HG03103 (cell line): ENCODE data around the gene KRTAP5-2.

Experiments
- ATAC-seq: cut with Tn5 transposase; IDR thresholded peaks from one replicate; pipeline ENCODE4 v1.9.1; 2021; ENCODE audit warnings: low read depth; ENCODE audit not compliant: unreplicated experiment

KRTAP5-2 gene

DNA sequence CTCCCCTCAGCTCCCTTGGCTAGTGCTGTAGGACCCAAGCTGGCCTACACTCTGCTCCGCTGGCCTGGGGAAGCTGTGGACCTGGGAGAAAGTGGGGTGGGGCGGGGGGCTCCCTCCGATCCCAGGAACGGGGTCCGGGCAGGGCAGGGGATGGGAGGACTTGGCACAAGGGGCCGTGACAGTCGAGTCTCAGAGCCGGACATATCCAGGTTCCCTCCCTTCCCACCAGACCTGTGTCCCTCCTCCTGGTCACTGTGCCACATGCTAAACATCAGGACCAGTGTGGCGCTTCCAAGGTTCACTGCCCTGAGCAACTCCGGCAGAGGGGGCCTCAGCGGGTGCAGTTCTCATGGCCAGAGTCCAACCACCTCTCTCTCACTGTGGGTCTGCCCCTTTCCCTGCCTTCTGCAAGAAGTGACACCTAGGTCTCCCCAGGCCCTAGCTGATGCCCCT lies 28.1 kb downstream of the KRTAP5-2 start:
- no peak for ATAC-seq

DNA sequence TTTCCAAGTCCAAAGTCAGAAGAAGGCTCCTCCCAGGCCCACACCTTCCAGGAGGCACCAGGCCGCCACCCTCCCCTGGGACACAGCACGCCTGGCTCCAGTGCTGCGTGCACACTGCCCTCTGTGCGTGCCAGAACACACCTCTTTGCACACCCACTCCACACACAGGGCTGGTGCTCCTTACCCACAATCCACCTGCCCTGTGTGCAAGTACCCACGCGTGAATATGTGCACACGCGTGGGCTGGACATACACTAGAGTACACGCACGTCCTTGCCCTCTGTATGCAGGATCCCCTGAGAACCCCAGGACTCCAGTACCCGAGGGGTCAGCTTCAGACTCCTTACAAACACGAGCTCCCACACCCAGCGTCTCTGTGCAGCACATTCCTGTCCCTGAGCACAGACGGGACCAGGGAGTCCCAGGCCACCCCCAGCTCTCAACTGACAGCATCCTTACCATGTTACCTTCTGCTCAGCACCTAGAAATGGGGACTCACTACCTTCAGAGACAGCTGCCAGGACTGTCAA lies 28.8 kb downstream of the KRTAP5-2 start:
- no peak for ATAC-seq

GRCh38 chr11:1568441-1568911 lies 29.6 kb downstream of the KRTAP5-2 start:
- ATAC-seq: no peak

DNA sequence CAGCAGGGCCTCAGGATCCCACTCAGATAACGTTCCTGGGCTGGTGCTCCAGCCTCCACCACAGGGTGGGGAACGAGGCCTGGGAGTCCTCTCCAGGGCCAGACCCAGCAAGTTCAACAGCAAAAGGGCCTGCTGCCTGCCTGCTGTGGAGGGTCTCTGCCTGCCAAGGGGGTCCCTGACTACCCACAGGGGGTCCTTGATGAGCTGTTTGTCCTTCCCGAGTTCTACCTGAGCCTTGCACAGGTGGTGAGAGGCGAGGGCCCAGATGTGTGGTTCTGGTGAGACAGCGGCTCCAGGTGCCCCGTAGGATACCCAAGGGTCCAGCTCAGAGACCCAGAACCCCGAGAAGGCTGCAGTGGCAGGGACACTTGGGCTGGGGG lies 30.4 kb downstream of the KRTAP5-2 start:
- ATAC-seq: no peak

DNA sequence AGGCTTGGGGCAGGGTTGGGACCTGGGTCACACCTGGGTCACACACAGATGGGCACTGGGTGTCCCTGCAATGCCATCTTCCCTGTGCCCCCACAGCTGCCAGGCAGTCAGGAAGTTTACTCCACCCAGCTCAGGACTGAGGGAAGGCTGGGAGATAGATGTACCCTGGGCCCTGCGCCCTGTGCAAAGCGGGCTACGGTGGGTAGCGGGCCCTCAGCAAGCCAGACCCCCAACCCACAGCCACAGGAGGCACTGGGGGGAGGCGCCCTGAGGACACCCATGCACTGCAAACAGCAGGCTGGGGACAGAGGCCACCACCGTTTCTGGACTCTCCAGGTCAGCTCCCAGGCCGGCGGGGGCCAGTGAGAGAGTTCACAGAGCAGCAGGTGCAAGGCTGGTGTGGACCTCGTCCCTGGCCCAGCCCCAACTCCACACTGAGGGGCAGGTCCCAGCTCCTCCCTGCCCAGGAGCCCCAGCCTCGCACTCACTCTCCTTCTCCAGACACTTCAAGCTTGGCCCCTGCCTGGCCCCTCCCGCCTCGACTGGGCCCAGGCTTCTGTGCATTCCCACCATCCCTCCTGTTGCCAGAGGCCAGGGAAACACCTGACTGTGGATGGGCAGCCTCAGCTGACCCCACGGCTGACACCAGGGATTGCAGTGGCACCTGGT lies 30.9 kb downstream of the KRTAP5-2 start:
- no peak for ATAC-seq

- no peak for ATAC-seq
Observed at GRCh38 chr11:1566381-1567051, 31.6 kb downstream of the KRTAP5-2 start.

GRCh38 chr11:1565904-1566247 lies 32.2 kb downstream of the KRTAP5-2 start:
- ATAC-seq: no peak

DNA sequence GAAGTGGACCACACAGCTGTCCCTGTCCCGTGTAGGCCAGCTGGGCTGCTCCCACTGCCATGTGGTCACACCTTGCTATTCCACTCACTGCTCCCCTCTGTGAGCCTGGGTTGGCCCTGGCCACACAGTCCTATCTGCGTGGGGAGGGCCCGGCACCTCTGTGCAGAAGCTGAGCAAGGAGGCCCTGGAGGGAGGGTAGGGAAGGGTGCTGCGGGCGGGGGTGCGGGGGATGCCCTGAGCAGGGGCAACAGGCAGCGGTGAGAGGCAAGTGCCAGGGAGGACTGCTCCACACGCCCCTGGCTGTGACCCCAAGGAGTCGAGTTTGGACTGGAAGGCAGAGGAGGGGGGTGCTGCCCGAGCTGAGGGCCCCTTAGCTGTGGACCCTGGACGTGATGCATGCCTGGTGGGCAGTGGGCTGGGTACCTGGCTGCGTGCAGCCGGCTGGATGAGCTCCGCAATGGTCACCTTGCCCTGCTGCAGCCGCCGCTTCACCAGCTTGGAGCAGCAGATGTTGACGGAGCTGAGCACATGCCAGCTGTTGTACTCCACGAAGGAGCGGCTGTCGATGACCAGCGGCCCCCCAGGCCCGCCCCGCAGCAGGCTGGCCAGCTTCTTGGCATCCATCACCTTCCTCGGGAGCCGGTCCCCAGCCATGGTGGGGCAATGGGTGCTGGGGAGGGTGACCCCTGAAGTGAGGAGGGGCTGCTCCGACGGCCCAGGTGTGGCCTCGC lies 32.8 kb downstream of the KRTAP5-2 start:
- ATAC-seq: no peak

- no peak for ATAC-seq
Observed at GRCh38 chr11:1564535-1565172, 33.4 kb downstream of the KRTAP5-2 start.

DNA sequence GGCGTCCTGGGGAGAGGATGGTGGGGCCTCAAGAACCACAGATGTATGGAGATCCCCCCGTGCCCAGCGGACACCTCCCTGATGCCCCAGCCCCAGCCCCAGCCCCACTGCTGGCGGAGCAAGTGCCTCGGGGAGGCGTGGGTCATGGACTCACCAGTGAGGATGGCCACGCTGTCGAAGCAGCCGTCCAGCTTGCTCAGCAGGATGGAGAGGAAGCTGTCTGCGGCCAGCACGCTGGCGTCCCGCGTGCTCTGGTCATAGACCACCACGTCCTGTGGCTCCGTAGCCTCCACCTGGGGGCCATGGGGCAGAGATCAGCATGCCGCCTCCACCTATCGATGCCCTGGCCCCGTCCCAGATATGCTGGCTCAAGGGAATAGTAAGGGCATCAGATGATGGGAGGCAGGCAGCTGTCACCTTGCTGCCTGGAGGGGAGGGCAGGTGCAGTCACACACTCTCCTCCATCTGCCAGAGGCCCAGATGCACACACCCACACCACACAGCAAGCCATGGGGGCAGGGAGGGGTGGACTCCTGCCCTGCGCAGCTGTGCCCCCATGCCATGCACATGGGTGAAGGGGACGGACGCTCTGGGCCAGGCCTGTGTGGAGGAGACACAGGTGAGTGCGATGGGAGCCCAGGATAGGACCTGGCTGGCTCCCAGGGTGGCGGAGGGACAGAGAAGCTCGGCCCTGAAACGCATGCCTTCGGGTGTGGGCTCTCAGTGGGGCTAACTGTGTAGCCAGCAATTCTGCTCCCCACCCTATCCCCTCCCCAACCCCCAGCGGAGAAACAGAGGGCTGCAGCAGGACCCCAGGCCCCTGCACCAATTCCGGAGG lies 34.2 kb downstream of the KRTAP5-2 start:
- no peak for ATAC-seq

GRCh38 chr11:1563149-1563638 lies 34.9 kb downstream of the KRTAP5-2 start:
- no peak for ATAC-seq

GRCh38 chr11:1562469-1563148 lies 35.5 kb downstream of the KRTAP5-2 start:
- ATAC-seq: no peak

DNA sequence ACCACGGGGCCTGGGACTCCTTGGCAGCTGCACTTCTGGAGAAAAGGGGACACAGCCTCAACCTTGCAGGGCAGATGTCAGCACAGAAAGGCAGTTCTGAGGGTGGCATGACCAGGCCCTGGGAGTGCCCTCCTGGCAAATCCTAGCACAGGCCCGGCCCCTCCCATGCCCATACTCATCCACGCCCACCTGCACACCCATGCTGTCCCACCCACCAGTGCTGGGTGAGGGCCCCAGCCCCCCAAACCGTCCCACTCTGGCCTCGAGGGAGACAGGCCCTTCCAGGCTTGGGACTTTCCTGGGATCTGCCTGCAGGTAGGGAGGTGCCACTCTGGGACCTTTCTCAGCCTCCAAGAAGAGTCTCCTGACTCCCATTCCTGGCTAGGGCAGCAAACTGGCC lies 36.1 kb downstream of the KRTAP5-2 start:
- no peak for ATAC-seq

GRCh38 chr11:1561266-1561665 lies 36.8 kb downstream of the KRTAP5-2 start:
- no peak for ATAC-seq

- ATAC-seq: no peak
Observed at GRCh38 chr11:1560649-1561251, 37.3 kb downstream of the KRTAP5-2 start.

GRCh38 chr11:1560002-1560648 lies 38.0 kb downstream of the KRTAP5-2 start:
- ATAC-seq: no peak

DNA sequence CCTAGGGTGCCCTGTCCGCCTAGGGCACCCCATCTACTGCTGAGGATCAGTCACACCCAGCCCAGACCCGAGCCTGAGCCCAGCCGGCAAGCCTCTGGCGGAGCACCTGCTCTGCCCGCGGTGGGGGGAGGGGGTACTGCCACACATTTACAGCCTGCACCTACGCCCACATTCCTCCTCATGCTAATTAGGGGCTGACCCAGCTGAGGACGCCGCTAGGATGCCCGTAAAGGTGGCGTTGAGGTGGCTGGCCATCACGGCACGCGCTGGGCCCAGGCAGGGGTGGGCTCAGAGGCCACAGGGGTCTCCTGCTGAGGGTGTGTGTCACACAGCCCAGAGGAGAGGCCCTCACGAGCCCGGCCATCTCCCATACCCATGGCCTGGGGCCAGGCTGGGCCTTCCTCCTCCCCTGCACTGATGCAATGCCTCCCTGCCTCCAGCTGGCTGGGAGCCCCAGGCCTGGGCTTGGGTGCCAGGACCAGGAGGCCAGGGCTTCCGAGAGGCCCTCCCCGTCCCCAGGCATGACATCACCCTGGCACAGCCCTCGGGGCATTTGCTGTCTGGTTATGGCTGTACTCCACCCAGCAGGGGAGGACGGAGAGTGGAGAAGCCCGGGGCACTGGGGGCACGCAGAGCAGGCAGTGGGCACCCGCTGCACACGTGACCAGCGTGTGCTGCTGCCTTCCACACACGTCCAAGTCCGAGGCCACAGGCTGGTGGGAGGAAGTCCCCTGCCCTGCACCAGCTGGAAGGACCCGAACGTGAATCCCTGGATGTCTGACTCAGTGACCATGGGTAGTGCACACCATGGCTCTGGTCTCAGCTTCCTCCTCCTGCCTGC lies 38.8 kb downstream of the KRTAP5-2 start:
- no peak for ATAC-seq

DNA sequence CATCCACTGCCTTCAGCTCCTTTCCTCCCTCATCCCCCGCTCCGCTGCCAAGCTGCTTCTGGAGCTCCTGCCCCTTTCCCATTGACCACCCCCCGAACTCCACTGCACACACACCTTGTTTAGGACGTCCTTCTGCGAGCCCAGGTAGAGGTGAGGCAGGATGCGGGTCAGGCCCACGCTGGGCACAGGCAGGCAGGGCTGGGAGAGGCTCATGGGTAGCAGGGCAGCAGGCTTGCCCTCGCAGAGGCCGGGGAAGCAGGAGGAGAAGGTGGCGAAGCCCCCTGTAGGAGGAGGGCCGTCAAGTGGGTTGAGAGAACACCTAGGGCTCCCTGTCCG lies 39.4 kb downstream of the KRTAP5-2 start:
- ATAC-seq: no peak
